HG03097 (cell line): ENCODE measurements around the gene COX4I1.

ENCODE experiments used
- ATAC-seq: cut with Tn5 transposase; IDR thresholded peaks from one replicate; pipeline ENCODE4 v1.9.1; 2021; ENCODE audit not compliant: unreplicated experiment, low FRiP score

COX4I1 gene

GRCh38 chr16:85854935-85855334, 55.4 kb downstream of the COX4I1 start:
- no peak for ATAC-seq

GRCh38 chr16:85856079-85856478, 56.6 kb downstream of the COX4I1 start:
- ATAC-seq, result no peak

- no peak for ATAC-seq
Measured at GRCh38 chr16:85856585-85856984, 57.1 kb downstream of the COX4I1 start.
